Measurements from ENCODE around the gene INO80D. TPM values are rescaled to one million over a fixed set of nuclear protein-coding genes. Genes with fewer than 3 reads are reported as not detected.
"Not testable (repeated sequence)": the region's sequence is repeated elsewhere in the genome, so short reads cannot be mapped to it uniquely, and the experiment has no call there.

The INO80D gene
- total RNA-seq, 1 donor from 2014 or later, result 12.8 TPM

- no peak for DNase-seq (ENCODE audit: extremely low read depth, low read depth, low spot score)
Measured at GRCh38 chr2:206084870-206085741, 868 bp downstream of the INO80D start.

GRCh38 chr2:206084439-206084869, 1.5 kb downstream of the INO80D start:
- no peak for DNase-seq (ENCODE audit: extremely low read depth, low read depth, low spot score)

GRCh38 chr2:206083602-206084438, 2.2 kb downstream of the INO80D start:
- DNase-seq (ENCODE audit: extremely low read depth, low read depth, low spot score), result no peak

- no peak for DNase-seq (ENCODE audit: extremely low read depth, low read depth, low spot score)
Measured at GRCh38 chr2:206082298-206082843, 3.6 kb downstream of the INO80D start.

- DNase-seq (ENCODE audit: extremely low read depth, low read depth, low spot score), result no peak
Measured at GRCh38 chr2:206080927-206081326, 5.0 kb downstream of the INO80D start.

- no peak for DNase-seq (ENCODE audit: extremely low read depth, low read depth, low spot score)
Measured at GRCh38 chr2:206079699-206080465, 6.1 kb downstream of the INO80D start.

GRCh38 chr2:206077879-206078278, 8.1 kb downstream of the INO80D start:
- not testable (repeated sequence) for DNase-seq (ENCODE audit: extremely low read depth, low read depth, low spot score)

GRCh38 chr2:206075113-206075512, 10.9 kb downstream of the INO80D start:
- no peak for DNase-seq (ENCODE audit: extremely low read depth, low read depth, low spot score)

- no peak for DNase-seq (ENCODE audit: extremely low read depth, low read depth, low spot score)
Measured at GRCh38 chr2:206071807-206072206, 14.2 kb downstream of the INO80D start.

GRCh38 chr2:206069417-206069816, 16.6 kb downstream of the INO80D start:
- DNase-seq (ENCODE audit: extremely low read depth, low read depth, low spot score), result no peak

- no peak for DNase-seq (ENCODE audit: extremely low read depth, low read depth, low spot score)
Measured at GRCh38 chr2:206068207-206068606, 17.8 kb downstream of the INO80D start.

GRCh38 chr2:206064077-206064476, 21.9 kb downstream of the INO80D start:
- no peak for DNase-seq (ENCODE audit: extremely low read depth, low read depth, low spot score)

- no peak for DNase-seq (ENCODE audit: extremely low read depth, low read depth, low spot score)
Measured at GRCh38 chr2:206063635-206064034, 22.3 kb downstream of the INO80D start.

- DNase-seq (ENCODE audit: extremely low read depth, low read depth, low spot score), result no peak
Measured at GRCh38 chr2:206062724-206063123, 23.2 kb downstream of the INO80D start.

GRCh38 chr2:206056286-206056685, 29.7 kb downstream of the INO80D start:
- no peak for DNase-seq (ENCODE audit: extremely low read depth, low read depth, low spot score)

- no peak for DNase-seq (ENCODE audit: extremely low read depth, low read depth, low spot score)
Measured at GRCh38 chr2:206054952-206055351, 31.0 kb downstream of the INO80D start.

- no peak for DNase-seq (ENCODE audit: extremely low read depth, low read depth, low spot score)
Measured at GRCh38 chr2:206051912-206052311, 34.1 kb downstream of the INO80D start.

GRCh38 chr2:206049392-206049791, 36.6 kb downstream of the INO80D start:
- DNase-seq (ENCODE audit: extremely low read depth, low read depth, low spot score), result no peak

GRCh38 chr2:206045251-206045650, 40.7 kb downstream of the INO80D start:
- no peak for DNase-seq (ENCODE audit: extremely low read depth, low read depth, low spot score)

GRCh38 chr2:206040525-206040924, 45.4 kb downstream of the INO80D start:
- no peak for DNase-seq (ENCODE audit: extremely low read depth, low read depth, low spot score)

- DNase-seq (ENCODE audit: extremely low read depth, low read depth, low spot score), result not testable (repeated sequence)
Measured at GRCh38 chr2:206035393-206035792, 50.6 kb downstream of the INO80D start.
